H9 (cell line): Measurements from ENCODE around the gene FYN. TPM values are rescaled to one million over a fixed set of nuclear protein-coding genes. Genes with fewer than 3 reads are reported as not detected.

Source experiments
- DNase-seq: peaks from one replicate; pipeline ENCODE4 v3.0.0-alpha.2; 2017
- H2AFZ ChIP-seq: one replicate; pipeline ENCODE4 v1.6.1; 2013; ENCODE audit warnings: mild to moderate bottlenecking, low read length, control low read depth, moderate library complexity
- H2AK5ac ChIP-seq: 2 replicates; pipeline ENCODE4 v1.6.1; 2013; ENCODE audit warnings: low read length, control low read depth, mixed read lengths; ENCODE audit not compliant: insufficient read length
- H2BK120ac ChIP-seq: one replicate; pipeline ENCODE4 v1.6.1; 2013; ENCODE audit warnings: low read depth, mild to moderate bottlenecking, low read length, control low read depth, inconsistent platforms; ENCODE audit not compliant: poor library complexity, severe bottlenecking
- H2BK12ac ChIP-seq: 2 replicates; pipeline ENCODE4 v1.6.1; 2013; ENCODE audit warnings: low read length, control low read depth, mixed read lengths, low read depth; ENCODE audit not compliant: insufficient read length
- H2BK15ac ChIP-seq: 2 replicates; pipeline ENCODE4 v1.6.1; 2013; ENCODE audit warnings: low read depth, low read length, control low read depth
- H2BK20ac ChIP-seq: one replicate; pipeline ENCODE4 v1.6.1; 2013; ENCODE audit warnings: low read depth, mild to moderate bottlenecking, low read length, control low read depth, inconsistent platforms; ENCODE audit not compliant: poor library complexity, severe bottlenecking
- H2BK5ac ChIP-seq: 2 replicates; pipeline ENCODE4 v1.6.1; 2013; ENCODE audit warnings: low read length, control low read depth, mixed read lengths; ENCODE audit not compliant: insufficient read length
- H3K14ac ChIP-seq: 2 replicates; pipeline ENCODE4 v1.6.1; 2013; ENCODE audit warnings: low read length, control low read depth; ENCODE audit not compliant: insufficient read depth
- H3K18ac ChIP-seq: 2 replicates; pipeline ENCODE4 v1.6.1; 2013; ENCODE audit warnings: low read depth, mild to moderate bottlenecking, mixed read lengths, low read length, control low read depth; ENCODE audit not compliant: insufficient read length
- H3K23ac ChIP-seq: 2 replicates; pipeline ENCODE4 v1.6.1; 2013; ENCODE audit warnings: low read length, control low read depth, mixed read lengths, low read depth; ENCODE audit not compliant: insufficient read length
- H3K23me2 ChIP-seq: 2 replicates; pipeline ENCODE4 v1.6.1; 2013; ENCODE audit warnings: low read depth, mild to moderate bottlenecking, mixed read lengths, low read length, control low read depth; ENCODE audit not compliant: insufficient read length, poor library complexity, severe bottlenecking
- H3K27ac ChIP-seq: 2 replicates; pipeline ENCODE4 v1.5.1; 2013; ENCODE audit warnings: low read length, control low read depth, mixed read lengths, low read depth; ENCODE audit not compliant: insufficient read length
- H3K27me3 ChIP-seq: 2 replicates; pipeline ENCODE4 v1.6.1; 2013; ENCODE audit warnings: low read length, control low read depth, inconsistent platforms; ENCODE audit not compliant: insufficient read depth
- H3K4ac ChIP-seq: 2 replicates; pipeline ENCODE4 v1.6.1; 2013; ENCODE audit warnings: low read depth, mild to moderate bottlenecking, control low read depth, inconsistent platforms, low read length, moderate library complexity
- H3K4me1 ChIP-seq: 2 replicates; pipeline ENCODE4 v1.6.1; 2013; ENCODE audit warnings: low read length, control low read depth, inconsistent platforms; ENCODE audit not compliant: insufficient read depth
- H3K4me2 ChIP-seq: 2 replicates; pipeline ENCODE4 v1.6.1; 2013; ENCODE audit warnings: low read length, control low read depth, mixed read lengths; ENCODE audit not compliant: insufficient read length, insufficient read depth
- H3K56ac ChIP-seq: 2 replicates; pipeline ENCODE4 v1.6.1; 2013; ENCODE audit warnings: low read depth, mild to moderate bottlenecking, mixed read lengths, low read length, control low read depth; ENCODE audit not compliant: insufficient read length
- H3K79me1 ChIP-seq: 2 replicates; pipeline ENCODE4 v1.6.1; 2013; ENCODE audit warnings: low read depth, mild to moderate bottlenecking, moderate library complexity, low read length, control low read depth, inconsistent platforms; ENCODE audit not compliant: insufficient read depth, poor library complexity, severe bottlenecking
- H3K79me2 ChIP-seq: 2 replicates; pipeline ENCODE4 v1.6.1; 2013; ENCODE audit warnings: low read length, control low read depth, inconsistent platforms; ENCODE audit not compliant: insufficient read depth
- H3K9ac ChIP-seq: 2 replicates; pipeline ENCODE4 v1.6.1; 2013; ENCODE audit warnings: low read length, control low read depth, mixed read lengths; ENCODE audit not compliant: insufficient read length; ENCODE audit errors: extremely low read depth
- H3K9me3 ChIP-seq: one replicate; pipeline ENCODE4 v1.6.1; 2013; ENCODE audit warnings: low read depth, low read length, inconsistent platforms; ENCODE audit not compliant: control insufficient read depth
- H3T11ph ChIP-seq: one replicate; pipeline ENCODE4 v1.6.1; 2013; ENCODE audit warnings: mild to moderate bottlenecking, low read length, control low read depth, inconsistent platforms
- H4K20me1 ChIP-seq: one replicate; pipeline ENCODE4 v1.6.1; 2013; ENCODE audit not compliant: control insufficient read depth, insufficient read length, insufficient read depth
- H4K5ac ChIP-seq: 2 replicates; pipeline ENCODE4 v1.6.1; 2013; ENCODE audit warnings: low read depth, mild to moderate bottlenecking, mixed read lengths, low read length, control low read depth; ENCODE audit not compliant: insufficient read length
- H4K8ac ChIP-seq: replicated peaks from 2 replicates; pipeline ENCODE4 v1.6.1; 2013; ENCODE audit warnings: low read length, control low read depth, mixed read lengths, low read depth; ENCODE audit not compliant: insufficient read length
- H4K91ac ChIP-seq: 2 replicates; pipeline ENCODE4 v1.6.1; 2013; ENCODE audit warnings: low read depth, mild to moderate bottlenecking, moderate library complexity, mixed read lengths, low read length, control low read depth; ENCODE audit not compliant: insufficient read length
- H3K27ac Mint-ChIP-seq, 3 experiments: 2 replicates in 2 of 3; 3 replicates in 1 of 3; pipeline ENCODE4 v1.8.0; 2020 to 2021; ENCODE audit warnings: mixed read lengths in 3 of 3, mild to moderate bottlenecking in 1 of 3, moderate library complexity in 1 of 3
- H3K27me3 Mint-ChIP-seq: 2 replicates; pipeline ENCODE4 v1.8.0; 2021; ENCODE audit warnings: low read depth, mild to moderate bottlenecking, moderate library complexity, mixed read lengths
- H3K36me3 Mint-ChIP-seq, 3 experiments: 2 replicates in 2 of 3; 3 replicates in 1 of 3; pipeline ENCODE4 v1.8.0; 2020 to 2021; ENCODE audit warnings: low read depth in 3 of 3, mixed read lengths in 3 of 3; ENCODE audit not compliant: insufficient read depth in 1 of 3
- H3K4me1 Mint-ChIP-seq, 2 experiments: 2 replicates each; pipeline ENCODE4 v1.8.0; 2020; ENCODE audit warnings: mixed read lengths in 2 of 2
- H3K4me3 Mint-ChIP-seq, 2 experiments: 2 replicates in 1 of 2; 3 replicates in 1 of 2; pipeline ENCODE4 v1.8.0; 2020 to 2021; ENCODE audit warnings: mild to moderate bottlenecking in 2 of 2, mixed read lengths in 2 of 2, moderate library complexity in 1 of 2
- H3K9me3 Mint-ChIP-seq, 2 experiments: 2 replicates in 1 of 2; 3 replicates in 1 of 2; pipeline ENCODE4 v1.8.0; 2020; ENCODE audit warnings: mild to moderate bottlenecking in 2 of 2, mixed read lengths in 2 of 2, moderate library complexity in 1 of 2
- WGBS: extraction: QIAGEN DNeasy Blood & Tissue Kit; methylation state at CpG from one replicate; pipeline ENCODE4 v1.1.7; 2013; ENCODE audit warnings: missing lambda C conversion rate, low lambda C conversion rate, mixed read lengths; ENCODE audit not compliant: insufficient read length; ENCODE audit errors: extremely low coverage; 5-methylcytosine and 5-hydroxymethylcytosine counted together
- total RNA-seq: library from RNA; stranded (reverse); gene quantifications from 2 replicates; pipeline ENCODE4 v1.2.1, GENCODE V29; 2021
- TF ChIP-seq, protein P1 (sequence below): fragments of 200-600 bp; sonication (generic); conservative IDR thresholded peaks from 3 replicates; pipeline ENCODE4 v1.8.0; 2021; ENCODE audit warnings: antibody characterized with exemption, mild to moderate bottlenecking

The FYN gene
- total RNA-seq, 1 experiment from 2014 or later = 64.8 TPM

DNA sequence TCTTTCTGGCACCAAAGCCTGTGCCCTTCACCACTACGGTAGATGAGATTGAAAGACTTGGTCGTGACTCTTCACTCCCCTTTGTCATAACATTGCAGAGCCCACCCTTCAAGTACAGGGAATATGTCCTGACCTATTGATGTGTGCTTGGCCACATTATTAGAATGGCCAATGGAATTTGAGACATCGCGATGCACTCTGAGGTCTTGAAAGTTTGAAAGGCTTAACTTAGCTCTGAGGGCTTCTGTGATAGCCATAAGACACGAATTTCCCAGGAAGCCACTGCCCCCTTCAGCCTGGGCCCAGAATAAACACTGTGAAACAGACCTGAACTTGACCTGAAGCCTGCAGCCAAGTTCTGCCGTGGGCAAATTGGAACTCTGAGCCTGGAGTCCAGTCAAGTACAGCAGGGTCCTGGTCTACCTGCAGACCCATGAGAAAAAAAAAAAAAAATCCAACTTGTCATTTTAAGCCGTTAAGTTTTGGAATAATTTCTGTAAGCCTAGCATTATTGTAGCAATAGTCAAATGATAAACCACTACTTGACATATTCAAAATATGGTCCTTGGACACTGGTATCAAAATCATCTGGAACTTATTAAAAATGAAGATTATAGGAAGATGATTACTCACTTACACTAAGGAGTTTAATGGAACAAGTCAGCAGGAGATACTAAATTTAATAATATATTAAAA, 230.6 kb downstream of the FYN start:
- TF ChIP-seq, protein P1, sequence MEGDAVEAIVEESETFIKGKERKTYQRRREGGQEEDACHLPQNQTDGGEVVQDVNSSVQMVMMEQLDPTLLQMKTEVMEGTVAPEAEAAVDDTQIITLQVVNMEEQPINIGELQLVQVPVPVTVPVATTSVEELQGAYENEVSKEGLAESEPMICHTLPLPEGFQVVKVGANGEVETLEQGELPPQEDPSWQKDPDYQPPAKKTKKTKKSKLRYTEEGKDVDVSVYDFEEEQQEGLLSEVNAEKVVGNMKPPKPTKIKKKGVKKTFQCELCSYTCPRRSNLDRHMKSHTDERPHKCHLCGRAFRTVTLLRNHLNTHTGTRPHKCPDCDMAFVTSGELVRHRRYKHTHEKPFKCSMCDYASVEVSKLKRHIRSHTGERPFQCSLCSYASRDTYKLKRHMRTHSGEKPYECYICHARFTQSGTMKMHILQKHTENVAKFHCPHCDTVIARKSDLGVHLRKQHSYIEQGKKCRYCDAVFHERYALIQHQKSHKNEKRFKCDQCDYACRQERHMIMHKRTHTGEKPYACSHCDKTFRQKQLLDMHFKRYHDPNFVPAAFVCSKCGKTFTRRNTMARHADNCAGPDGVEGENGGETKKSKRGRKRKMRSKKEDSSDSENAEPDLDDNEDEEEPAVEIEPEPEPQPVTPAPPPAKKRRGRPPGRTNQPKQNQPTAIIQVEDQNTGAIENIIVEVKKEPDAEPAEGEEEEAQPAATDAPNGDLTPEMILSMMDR = peak; percentile 76
- Histone ChIP-seq H3K4me1 (no peaks in the 10 kb centered on the region), H2BK20ac (no peak overlapping the region), H2AK5ac (no peak overlapping the region), H4K91ac (no peak overlapping the region), H3K4ac (no peak overlapping the region), H3K23me2 (no peaks in the 10 kb centered on the region), H3K4me2 (no peak overlapping the region), H3K14ac (no peak overlapping the region), H3K9me3 (no peaks in the 10 kb centered on the region), H3T11ph (no peak overlapping the region), H2BK15ac (no peak overlapping the region), H2BK120ac (no peak overlapping the region), H4K5ac (no peak overlapping the region), H2AFZ (peak overlapping the region; percentile 83), H3K9ac (no peak overlapping the region), H3K56ac (no peak overlapping the region), H2BK5ac (no peak overlapping the region), H3K79me2 (no peaks in the 10 kb centered on the region), H3K27me3 (no peaks in the 10 kb centered on the region), H3K18ac (no peak overlapping the region), H3K27ac (no peak overlapping the region), H3K79me1 (no peaks in the 10 kb centered on the region), H2BK12ac (no peak overlapping the region), H3K23ac (no peak overlapping the region), H4K20me1 (no peaks in the 10 kb centered on the region), H4K8ac (no peak overlapping the region)
- Mint-ChIP-seq H3K4me3 (no peak overlapping the region), H3K27me3 (no peaks in the 10 kb centered on the region), H3K4me1 (0 out of 4 replicates have a peak, but pooled peaks cover 0 to 3% of the 10 kb centered on the region in 2 experiments), H3K36me3 (no peaks in the 10 kb centered on the region), H3K9me3 (no peaks in the 10 kb centered on the region), H3K27ac (no peak overlapping the region)
- no CpG with 5 or more reads among the region's 7 CpGs for WGBS
- DNase-seq = peak; percentile 78
